H1 (cell line): Measurements from ENCODE around the gene FAM227B.

ENCODE experiments used
- EP300 ChIP-seq, 2 experiments: IDR thresholded peaks; 1 replicate in 1 of 2; 2 replicates in 1 of 2; pipeline ENCODE4 v1.6.1; 2011 to 2012; ENCODE audit warnings: low read depth in 2 of 2, low read length in 2 of 2, mild to moderate bottlenecking in 2 of 2, borderline replicate concordance in 1 of 2, inconsistent platforms in 1 of 2, moderate library complexity in 1 of 2
- EZH2 ChIP-seq: fragments of 200-600 bp; sonication (generic); IDR thresholded peaks from 2 replicates; pipeline ENCODE4 v1.7.1; 2012; ENCODE audit warnings: low read depth, mild to moderate bottlenecking, moderate library complexity, low read length, inconsistent platforms; ENCODE audit not compliant: severe bottlenecking
- RAD21 ChIP-seq, 2 experiments: IDR thresholded peaks in 1 of 2; conservative IDR thresholded peaks in 1 of 2; 2 replicates each; pipeline ENCODE4 v1.6.1; 2011; ENCODE audit warnings: low read depth in 2 of 2, low read length in 2 of 2, improper control_type of control experiment in 1 of 2, inconsistent platforms in 1 of 2, mild to moderate bottlenecking in 1 of 2, moderate library complexity in 1 of 2
- TF ChIP-seq, protein P1 (sequence below): IDR thresholded peaks from 2 replicates; pipeline ENCODE4 v1.6.1; 2012; ENCODE audit warnings: inconsistent platforms
- TF ChIP-seq, protein P2 (sequence below), 3 experiments: IDR thresholded peaks; 1 replicate in 2 of 3; 2 replicates in 1 of 3; pipeline versions ENCODE4 v1.5.1 to v1.6.1; 2011; ENCODE audit warnings: low read length in 3 of 3, mild to moderate bottlenecking in 3 of 3, inconsistent platforms in 2 of 3, low read depth in 1 of 3, moderate library complexity in 1 of 3; ENCODE audit not compliant: insufficient read depth in 1 of 3; ENCODE audit errors: control extremely low read depth in 1 of 3

- TF ChIP-seq, protein P1, sequence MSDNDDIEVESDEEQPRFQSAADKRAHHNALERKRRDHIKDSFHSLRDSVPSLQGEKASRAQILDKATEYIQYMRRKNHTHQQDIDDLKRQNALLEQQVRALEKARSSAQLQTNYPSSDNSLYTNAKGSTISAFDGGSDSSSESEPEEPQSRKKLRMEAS: no peak
- TF ChIP-seq RAD21 (IDR thresholded peaks at IDR 0.05 in 1 of 2, conservative IDR thresholded peaks at IDR 0.05 in 1 of 2; ENCODE audit: low read depth in 2 of 2, low read length in 2 of 2) (no peak), EP300 (IDR thresholded peaks at IDR 0.05; ENCODE audit: borderline replicate concordance in 1 of 2, low read depth in 2 of 2, low read length in 2 of 2) (no peak), EZH2 (no peak)
- TF ChIP-seq, protein P2, sequence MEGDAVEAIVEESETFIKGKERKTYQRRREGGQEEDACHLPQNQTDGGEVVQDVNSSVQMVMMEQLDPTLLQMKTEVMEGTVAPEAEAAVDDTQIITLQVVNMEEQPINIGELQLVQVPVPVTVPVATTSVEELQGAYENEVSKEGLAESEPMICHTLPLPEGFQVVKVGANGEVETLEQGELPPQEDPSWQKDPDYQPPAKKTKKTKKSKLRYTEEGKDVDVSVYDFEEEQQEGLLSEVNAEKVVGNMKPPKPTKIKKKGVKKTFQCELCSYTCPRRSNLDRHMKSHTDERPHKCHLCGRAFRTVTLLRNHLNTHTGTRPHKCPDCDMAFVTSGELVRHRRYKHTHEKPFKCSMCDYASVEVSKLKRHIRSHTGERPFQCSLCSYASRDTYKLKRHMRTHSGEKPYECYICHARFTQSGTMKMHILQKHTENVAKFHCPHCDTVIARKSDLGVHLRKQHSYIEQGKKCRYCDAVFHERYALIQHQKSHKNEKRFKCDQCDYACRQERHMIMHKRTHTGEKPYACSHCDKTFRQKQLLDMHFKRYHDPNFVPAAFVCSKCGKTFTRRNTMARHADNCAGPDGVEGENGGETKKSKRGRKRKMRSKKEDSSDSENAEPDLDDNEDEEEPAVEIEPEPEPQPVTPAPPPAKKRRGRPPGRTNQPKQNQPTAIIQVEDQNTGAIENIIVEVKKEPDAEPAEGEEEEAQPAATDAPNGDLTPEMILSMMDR (IDR thresholded peaks at IDR 0.05; ENCODE audit: control extremely low read depth in 1 of 3, insufficient read depth in 1 of 3, low read depth in 1 of 3, low read length in 3 of 3): no peak
Measured at GRCh38 chr15:49625460-49626036, 4.9 kb upstream of the FAM227B start.
